H1 (cell line): ENCODE data around the gene PTPRT. TPM values are rescaled to one million over a fixed set of nuclear protein-coding genes. Genes with fewer than 3 reads are reported as not detected.
"Not testable (repeated sequence)": the region's sequence is repeated elsewhere in the genome, so short reads cannot be mapped to it uniquely, and the experiment has no call there.

ENCODE experiments used
- CTCF ChIA-PET: fragments of 300-600 bp; sonication (Branson Sonifier 250); formaldehyde crosslinking; loops from one replicate; lab custom pipeline; 2021; ENCODE audit not compliant: partially characterized antibody; lab: Charles Lee
- POLR2A ChIA-PET: fragments of 300-600 bp; sonication (Branson Sonifier 250); formaldehyde crosslinking; loops from one replicate; lab custom pipeline; 2021; ENCODE audit warnings: inconsistent platforms; ENCODE audit not compliant: partially characterized antibody; lab: Charles Lee
- DNase-seq, 2 experiments: peaks; one replicate each; pipeline versions ENCODE4 v3.0.0 to v3.0.0-alpha.2; 2010 to 2022; ENCODE audit warnings: low spot score in 2 of 2, low read depth in 1 of 2, mixed read lengths in 1 of 2
- FAIRE-seq: peaks from 2 replicates; lab custom pipeline; 2011; peaks lifted over from hg19 to GRCh38; lab: Jason Lieb, UNC
- H2AFZ ChIP-seq: 2 replicates; pipeline ENCODE4 v1.8.1; 2012; ENCODE audit warnings: low read length, inconsistent platforms
- H2AK5ac ChIP-seq: 2 replicates; pipeline ENCODE4 v1.6.1; 2013; ENCODE audit warnings: low read depth, low read length
- H2BK120ac ChIP-seq: replicated peaks from 2 replicates; pipeline ENCODE3; 2013; ENCODE audit warnings: low read depth, low read length, inconsistent platforms
- H2BK12ac ChIP-seq: 2 replicates; pipeline ENCODE4 v1.6.1; 2013; ENCODE audit warnings: low read depth, low read length
- H2BK15ac ChIP-seq: 2 replicates; pipeline ENCODE4 v1.6.1; 2013; ENCODE audit warnings: low read length
- H2BK20ac ChIP-seq: 2 replicates; pipeline ENCODE4 v1.6.1; 2013; ENCODE audit warnings: low read length
- H2BK5ac ChIP-seq: 2 replicates; pipeline ENCODE4 v1.6.1; 2013; ENCODE audit warnings: low read depth, low read length
- H3K14ac ChIP-seq: 2 replicates; pipeline ENCODE4 v1.6.1; 2013; ENCODE audit warnings: inconsistent platforms; ENCODE audit not compliant: insufficient read length
- H3K18ac ChIP-seq: 2 replicates; pipeline ENCODE4 v1.6.1; 2013; ENCODE audit warnings: low read length; ENCODE audit errors: extremely low read depth
- H3K23ac ChIP-seq: 2 replicates; pipeline ENCODE4 v1.6.1; 2013; ENCODE audit warnings: inconsistent platforms; ENCODE audit not compliant: insufficient read length
- H3K23me2 ChIP-seq: 2 replicates; pipeline ENCODE4 v1.6.1; 2013; ENCODE audit warnings: low read depth, low read length
- H3K27ac ChIP-seq: 2 replicates; pipeline ENCODE4 v1.6.1; 2011; ENCODE audit warnings: low read depth, low read length, inconsistent platforms
- H3K27me3 ChIP-seq, 4 experiments: replicated peaks in 1 of 4; 1 replicate in 1 of 4; 2 replicates in 3 of 4; pipeline versions ENCODE4 v1.6.1 to v1.8.1; 2011 to 2013; ENCODE audit warnings: low read length in 3 of 4, mild to moderate bottlenecking in 3 of 4, inconsistent platforms in 2 of 4, mixed read lengths in 2 of 4, moderate library complexity in 1 of 4; ENCODE audit not compliant: control insufficient read depth in 3 of 4, insufficient read depth in 3 of 4; ENCODE audit errors: extremely low read depth in 1 of 4
- H3K36me3 ChIP-seq, 4 experiments: 2 replicates each; pipeline versions ENCODE4 v1.6.1 to v1.8.1; 2011 to 2013; ENCODE audit warnings: mild to moderate bottlenecking in 4 of 4, low read length in 3 of 4, moderate library complexity in 2 of 4, control low read depth in 1 of 4, inconsistent platforms in 1 of 4; ENCODE audit not compliant: insufficient read depth in 4 of 4, control insufficient read depth in 2 of 4
- H3K4ac ChIP-seq: replicated peaks from 2 replicates; pipeline ENCODE3; 2013; ENCODE audit warnings: low read length, low read depth, mixed read lengths, inconsistent platforms; ENCODE audit not compliant: insufficient read length
- H3K4me1 ChIP-seq, 4 experiments: replicated peaks in 1 of 4; 1 replicate in 1 of 4; 2 replicates in 3 of 4; pipeline versions ENCODE4 v1.6.1 to v1.8.1; 2011 to 2013; ENCODE audit warnings: low read length in 3 of 4, inconsistent platforms in 2 of 4, mixed read lengths in 1 of 4; ENCODE audit not compliant: insufficient read depth in 4 of 4, control insufficient read depth in 3 of 4
- H3K4me2 ChIP-seq, 2 experiments: 2 replicates each; pipeline versions ENCODE4 v1.6.1 to v1.8.1; 2011 to 2013; ENCODE audit warnings: low read depth in 2 of 2, low read length in 2 of 2, control low read depth in 1 of 2, inconsistent platforms in 1 of 2, mild to moderate bottlenecking in 1 of 2; ENCODE audit not compliant: insufficient read depth in 1 of 2
- H3K4me3 ChIP-seq, 4 experiments: fragments of 200-600, 300-600 bp in 1 of 4; sonication (generic), shearing (Covaris generic), sonication (Bioruptor Twin) in 1 of 4; 2 replicates each; pipeline versions ENCODE4 v1.5.1 to v1.8.1; 2011 to 2016; ENCODE audit warnings: low read length in 4 of 4, low read depth in 3 of 4, control low read depth in 2 of 4, inconsistent platforms in 2 of 4, mild to moderate bottlenecking in 2 of 4, mixed read lengths in 1 of 4, moderate library complexity in 1 of 4; ENCODE audit not compliant: insufficient read depth in 2 of 4; ENCODE audit errors: extremely low read depth in 1 of 4
- H3K56ac ChIP-seq: replicated peaks from 2 replicates; pipeline ENCODE3; 2013; ENCODE audit warnings: low read depth, mild to moderate bottlenecking, mixed read lengths, low read length, inconsistent platforms; ENCODE audit not compliant: insufficient read length
- H3K79me1 ChIP-seq: 2 replicates; pipeline ENCODE4 v1.6.1; 2013; ENCODE audit warnings: low read depth, low read length, control low read depth
- H3K79me2 ChIP-seq, 2 experiments: 2 replicates each; pipeline versions ENCODE4 v1.6.1 to v1.8.1; 2012 to 2013; ENCODE audit warnings: low read length in 2 of 2, mild to moderate bottlenecking in 2 of 2, inconsistent platforms in 1 of 2; ENCODE audit not compliant: insufficient read depth in 2 of 2, control insufficient read depth in 1 of 2
- H3K9ac ChIP-seq, 4 experiments: replicated peaks in 1 of 4; 1 replicate in 1 of 4; 2 replicates in 3 of 4; pipeline versions ENCODE4 v1.6.1 to v1.8.1; 2011 to 2013; ENCODE audit warnings: low read depth in 3 of 4, low read length in 3 of 4, control low read depth in 2 of 4, mild to moderate bottlenecking in 2 of 4, moderate library complexity in 2 of 4, inconsistent platforms in 1 of 4; ENCODE audit errors: extremely low read depth in 1 of 4
- H3K9me3 ChIP-seq, 2 experiments: 2 replicates each; pipeline versions ENCODE4 v1.6.1 to v1.8.1; 2012 to 2013; ENCODE audit warnings: mild to moderate bottlenecking in 2 of 2, moderate library complexity in 2 of 2, control low read depth in 1 of 2, inconsistent platforms in 1 of 2, low read depth in 1 of 2, low read length in 1 of 2, mixed read lengths in 1 of 2; ENCODE audit not compliant: insufficient read depth in 2 of 2
- H4K20me1 ChIP-seq, 2 experiments: replicated peaks in 1 of 2; 2 replicates each; pipeline versions ENCODE3 to v1.8.1; 2011 to 2013; ENCODE audit warnings: inconsistent platforms in 2 of 2, low read length in 2 of 2, mild to moderate bottlenecking in 1 of 2; ENCODE audit not compliant: insufficient read depth in 2 of 2, control insufficient read depth in 1 of 2
- H4K5ac ChIP-seq: 2 replicates; pipeline ENCODE4 v1.6.1; 2013; ENCODE audit warnings: low read length, low read depth, mixed read lengths, inconsistent platforms; ENCODE audit not compliant: insufficient read length
- H4K8ac ChIP-seq: 2 replicates; pipeline ENCODE4 v1.8.0; 2013; ENCODE audit warnings: mild to moderate bottlenecking, moderate library complexity, low read length, inconsistent platforms; ENCODE audit not compliant: insufficient read depth; ENCODE audit errors: extremely low read depth
- H4K91ac ChIP-seq: replicated peaks from 2 replicates; pipeline ENCODE3; 2013; ENCODE audit warnings: low read length, mixed read lengths, inconsistent platforms; ENCODE audit not compliant: insufficient read length
- BCL11A ChIP-seq, 2 experiments: IDR thresholded peaks; one replicate each; pipeline ENCODE4 v1.6.1; 2011; ENCODE audit warnings: low read depth in 2 of 2, low read length in 2 of 2, mild to moderate bottlenecking in 2 of 2
- MAX ChIP-seq: IDR thresholded peaks from 2 replicates; pipeline ENCODE4 v1.6.1; 2012; ENCODE audit warnings: inconsistent platforms
- POLR2A ChIP-seq, 2 experiments: IDR thresholded peaks; 1 replicate in 1 of 2; 2 replicates in 1 of 2; pipeline ENCODE4 v1.6.1; 2011; ENCODE audit warnings: low read depth in 2 of 2, low read length in 2 of 2, mild to moderate bottlenecking in 2 of 2; ENCODE audit errors: control extremely low read depth in 1 of 2
- WGBS, 2 experiments: shearing (Covaris generic) in 1 of 2; methylation state at CpG; one replicate each; pipeline versions ENCODE4 v1.1.6 to v1.1.7; 2013 to 2015; ENCODE audit warnings: low lambda C conversion rate in 2 of 2, mixed read lengths in 2 of 2, inconsistent platforms in 1 of 2, low coverage in 1 of 2, missing lambda C conversion rate in 1 of 2; ENCODE audit not compliant: insufficient replicate concordance in 2 of 2, insufficient coverage in 1 of 2, insufficient read length in 1 of 2; ENCODE audit errors: extremely low coverage in 1 of 2, missing lambda C conversion rate in 1 of 2; 5-methylcytosine and 5-hydroxymethylcytosine counted together
- polyA plus RNA-seq, 7 experiments: library from polyadenylated mRNA; depleted of rRNA in 3 of 7; stranded (reverse) in 5 of 7; unstranded in 2 of 7; fragments of >200 nt in 5 of 7; fragments of 200-250 nt in 2 of 7; gene quantifications; 1 replicate in 5 of 7; 2 replicates in 1 of 7; 4 replicates in 1 of 7; pipeline versions ENCODE4 v1.2.1 to v1.2.3, GENCODE V29; 2011 to 2013; ENCODE audit warnings: missing spikeins in 2 of 7, mixed read lengths in 2 of 7
- total RNA-seq: library from RNA; stranded (reverse); fragmentation: NEBNext Ultra II Directional; extraction: Animal tissue kit (Norgen Biotek cat#: 25700); gene quantifications from 2 replicates; pipeline ENCODE4 v1.2.1, GENCODE V29; 2021

The PTPRT gene
- total and polyA plus RNA-seq, 2 of the 8 experiments (the other 6 are each of a cell fraction or from before 2014, with no cell fraction given) = 0.33 to 1.8 TPM

GRCh38 chr20:43165611-43166010 lies 24.1 kb downstream of the PTPRT start (continued):
- TF ChIP-seq MAX (no peak), POLR2A (IDR thresholded peaks at IDR 0.05; ENCODE audit: control extremely low read depth in 1 of 2, low read depth in 2 of 2, low read length in 2 of 2) (no peak), BCL11A (IDR thresholded peaks at IDR 0.05; ENCODE audit: low read depth in 2 of 2, low read length in 2 of 2) (no peak)

GRCh38 chr20:43164736-43165135 lies 25.0 kb downstream of the PTPRT start:
- H3K14ac ChIP-seq, DNase-seq, H4K5ac ChIP-seq, H3K9me3 ChIP-seq, H2BK5ac ChIP-seq, H4K91ac ChIP-seq, H3K4me3 ChIP-seq, H2BK12ac ChIP-seq, H3K27me3 ChIP-seq, H2BK120ac ChIP-seq, FAIRE-seq, H3K4ac ChIP-seq, H3K27ac ChIP-seq, H3K79me1 ChIP-seq, CTCF ChIA-PET, H3K36me3 ChIP-seq, H4K20me1 ChIP-seq, H3K9ac ChIP-seq, H3K23ac ChIP-seq, H2BK15ac ChIP-seq, H3K79me2 ChIP-seq, H2AK5ac ChIP-seq, H3K23me2 ChIP-seq, POLR2A ChIA-PET, H3K56ac ChIP-seq, H4K8ac ChIP-seq, H2BK20ac ChIP-seq, H3K4me2 ChIP-seq, H3K18ac ChIP-seq, H2AFZ ChIP-seq, H3K4me1 ChIP-seq: not testable (repeated sequence)
- WGBS, 2 experiments = 100% methylated on average over 1 of the region's 1 CpG; no CpG with 5 or more reads in 1 of the 2 experiments
